Stomach (tissue), 19 donors: ENCODE results near the gene NBPF10. TPM values are rescaled to one million over a fixed set of nuclear protein-coding genes. Genes with fewer than 3 reads are reported as not detected.
"Not testable (repeated sequence)": the region's sequence is repeated elsewhere in the genome, so short reads cannot be mapped to it uniquely, and the experiment has no call there.

ENCODE experiments used
- DNase-seq, 2 donors: peaks; one replicate each; pipeline versions ENCODE4 v3.0.0 to v3.0.0-alpha.2; 2013 to 2019
- H3K27ac ChIP-seq, 5 donors: fragments of 200-600 bp in 4 of 5; sonication (generic) in 4 of 5; one replicate each; pipeline ENCODE4 v1.5.1; 2013 to 2019; ENCODE audit warnings: mild to moderate bottlenecking in 1 of 5, moderate library complexity in 1 of 5
- H3K27me3 ChIP-seq, 3 donors: fragments of 200-600 bp; sonication (generic); one replicate each; pipeline ENCODE4 v1.5.1; 2017 to 2019; ENCODE audit warnings: mixed run types in 1 of 3
- H3K36me3 ChIP-seq, 4 donors: fragments of 200-600 bp; sonication (generic); 1 replicate in 3 of 4; 2 replicates in 1 of 4; pipeline ENCODE4 v1.5.1; 2016 to 2019
- H3K4me1 ChIP-seq, 4 donors: fragments of 200-600 bp; sonication (generic); one replicate each; pipeline ENCODE4 v1.5.1; 2016 to 2019
- H3K4me3 ChIP-seq, 4 donors: fragments of 200-600 bp; sonication (generic) in 3 of 4; one replicate each; pipeline ENCODE4 v1.5.1; 2016 to 2019; ENCODE audit warnings: mild to moderate bottlenecking in 1 of 4
- H3K9me3 ChIP-seq, 4 donors: fragments of 200-600 bp; sonication (generic); one replicate each; pipeline ENCODE4 v1.5.1; 2016 to 2019
- whole genome bisulfite sequencing, 5 donors: extraction: QIAGEN DNeasy Blood & Tissue Kit in 3 of 5; methylation state at CpG; one replicate each; pipeline versions ENCODE4 v1.1.5 to v1.1.7; 2013 to 2018; 5-methylcytosine and 5-hydroxymethylcytosine counted together
- intact Hi-C: fragments of 100-400 bp; cut with DNase I; formaldehyde crosslinking; loops from one replicate; pipeline ENCODE4 v1.15.1; 2023; ENCODE audit warnings: low total_unique reads
- long read RNA-seq, 10 donors: transcript quantifications; one replicate each; lab custom pipeline, GENCODE V29; 2026
- polyA plus RNA-seq, 3 donors: library from polyadenylated mRNA; stranded (reverse); fragments of 200-250 nt; gene quantifications; one replicate each; pipeline ENCODE4 v1.2.3, GENCODE V29; 2013
- total RNA-seq, 5 donors: library from RNA; depleted of rRNA; stranded (reverse); fragments of >200 nt; gene quantifications; one replicate each; pipeline versions ENCODE4 v1.1.0 to v1.2.3, GENCODE V29; 2014 to 2016
- TF ChIP-seq, protein P1 (sequence below), 7 experiments: fragments of 450-650 bp in 4 of 7; fragments of 200-600 bp in 3 of 7; sonication (generic) in 3 of 7; IDR thresholded peaks; one replicate each; pipeline ENCODE4 v1.5.1; 2016 to 2019; ENCODE audit warnings: antibody characterized with exemption in 7 of 7, control low read depth in 2 of 7, mild to moderate bottlenecking in 1 of 7
- donor health status: healthy with polysubstance abuse.
- donor health status: Bipolar disorder and iron deficiency.
- donor health status: healthy.

Gene NBPF10, protein sequence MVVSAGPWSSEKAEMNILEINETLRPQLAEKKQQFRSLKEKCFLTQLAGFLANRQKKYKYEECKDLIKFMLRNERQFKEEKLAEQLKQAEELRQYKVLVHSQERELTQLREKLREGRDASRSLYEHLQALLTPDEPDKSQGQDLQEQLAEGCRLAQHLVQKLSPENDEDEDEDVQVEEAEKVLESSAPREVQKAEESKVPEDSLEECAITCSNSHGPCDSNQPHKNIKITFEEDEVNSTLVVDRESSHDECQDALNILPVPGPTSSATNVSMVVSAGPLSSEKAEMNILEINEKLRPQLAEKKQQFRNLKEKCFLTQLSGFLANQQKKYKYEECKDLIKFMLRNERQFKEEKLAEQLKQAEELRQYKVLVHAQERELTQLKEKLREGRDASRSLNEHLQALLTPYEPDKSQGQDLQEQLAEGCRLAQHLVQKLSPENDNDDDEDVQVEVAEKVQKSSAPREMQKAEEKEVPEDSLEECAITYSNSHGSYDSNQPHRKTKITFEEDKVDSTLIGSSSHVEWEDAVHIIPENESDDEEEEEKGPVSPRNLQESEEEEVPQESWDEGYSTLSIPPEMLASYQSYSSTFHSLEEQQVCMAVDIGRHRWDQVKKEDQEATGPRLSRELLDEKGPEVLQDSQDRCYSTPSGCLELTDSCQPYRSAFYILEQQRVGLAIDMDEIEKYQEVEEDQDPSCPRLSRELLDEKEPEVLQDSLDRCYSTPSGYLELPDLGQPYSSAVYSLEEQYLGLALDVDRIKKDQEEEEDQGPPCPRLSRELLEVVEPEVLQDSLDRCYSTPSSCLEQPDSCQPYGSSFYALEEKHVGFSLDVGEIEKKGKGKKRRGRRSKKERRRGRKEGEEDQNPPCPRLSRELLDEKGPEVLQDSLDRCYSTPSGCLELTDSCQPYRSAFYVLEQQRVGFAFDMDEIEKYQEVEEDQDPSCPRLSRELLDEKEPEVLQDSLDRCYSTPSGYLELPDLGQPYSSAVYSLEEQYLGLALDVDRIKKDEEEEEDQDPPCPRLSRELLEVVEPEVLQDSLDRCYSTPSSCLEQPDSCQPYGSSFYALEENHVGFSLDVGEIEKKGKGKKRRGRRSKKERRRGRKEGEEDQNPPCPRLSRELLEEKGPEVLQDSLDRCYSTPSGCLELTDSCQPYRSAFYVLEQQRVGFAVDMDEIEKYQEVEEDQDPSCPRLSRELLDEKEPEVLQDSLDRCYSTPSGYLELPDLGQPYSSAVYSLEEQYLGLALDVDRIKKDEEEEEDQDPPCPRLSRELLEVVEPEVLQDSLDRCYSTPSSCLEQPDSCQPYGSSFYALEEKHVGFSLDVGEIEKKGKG (N-terminal part only)
- 1 to 10 TPM in 4 of 5 donors, under 1 TPM in 1; 0.58 to 4.1 (median 2.9) TPM for total RNA-seq
- under 1 TPM; 0.43 to 1.00 (median 0.46) TPM for polyA plus RNA-seq
- long read RNA-seq, donor 1, result 0 reads
- long read RNA-seq, donor 2, result 0 reads
- long read RNA-seq, donor 3, result 0 reads
- long read RNA-seq, donor 4, result 0 reads
- long read RNA-seq, donor 5, result 0 reads
- long read RNA-seq, donor 6, result 0 reads
- long read RNA-seq, donor 7, result 0 reads
- long read RNA-seq, donor 8, result 0 reads
- long read RNA-seq, donor 9, result 0 reads
- long read RNA-seq, donor 10, result 0 reads

DNA sequence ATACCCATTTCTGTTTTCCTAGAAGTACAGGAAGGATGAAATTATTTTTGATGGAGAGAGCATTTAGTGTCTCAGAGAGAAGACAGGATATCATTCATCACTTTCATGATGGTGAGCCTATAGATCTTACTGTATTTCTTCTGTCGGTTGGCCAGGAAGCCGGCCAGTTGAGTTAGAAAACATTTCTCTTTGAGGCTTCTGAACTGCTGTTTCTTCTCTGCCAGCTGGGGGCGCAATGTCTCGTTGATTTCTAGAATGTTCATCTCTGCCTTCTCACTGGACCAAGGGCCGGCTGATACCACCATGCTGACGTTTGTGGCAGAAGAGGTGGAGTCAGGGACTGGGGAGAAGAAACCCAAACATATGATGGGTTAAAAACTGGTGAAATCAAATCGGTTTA is at the start of gene NBPF10:
Gene NBPF10, minus strand, starts transcription at position 340 of the 400 bp plus-strand sequence. Its CDS starts 35 bp downstream, at position 305.
- H3K4me3 ChIP-seq, intact Hi-C loops, H3K9me3 ChIP-seq, H3K4me1 ChIP-seq, H3K36me3 ChIP-seq, DNase-seq, H3K27ac ChIP-seq, H3K27me3 ChIP-seq: not testable (repeated sequence)
- 0% methylated on average over 2 of the region's 7 CpGs; no CpG with 5 or more reads in 4 of the 5 donors for WGBS, 5 donors
- TF ChIP-seq, protein P1, sequence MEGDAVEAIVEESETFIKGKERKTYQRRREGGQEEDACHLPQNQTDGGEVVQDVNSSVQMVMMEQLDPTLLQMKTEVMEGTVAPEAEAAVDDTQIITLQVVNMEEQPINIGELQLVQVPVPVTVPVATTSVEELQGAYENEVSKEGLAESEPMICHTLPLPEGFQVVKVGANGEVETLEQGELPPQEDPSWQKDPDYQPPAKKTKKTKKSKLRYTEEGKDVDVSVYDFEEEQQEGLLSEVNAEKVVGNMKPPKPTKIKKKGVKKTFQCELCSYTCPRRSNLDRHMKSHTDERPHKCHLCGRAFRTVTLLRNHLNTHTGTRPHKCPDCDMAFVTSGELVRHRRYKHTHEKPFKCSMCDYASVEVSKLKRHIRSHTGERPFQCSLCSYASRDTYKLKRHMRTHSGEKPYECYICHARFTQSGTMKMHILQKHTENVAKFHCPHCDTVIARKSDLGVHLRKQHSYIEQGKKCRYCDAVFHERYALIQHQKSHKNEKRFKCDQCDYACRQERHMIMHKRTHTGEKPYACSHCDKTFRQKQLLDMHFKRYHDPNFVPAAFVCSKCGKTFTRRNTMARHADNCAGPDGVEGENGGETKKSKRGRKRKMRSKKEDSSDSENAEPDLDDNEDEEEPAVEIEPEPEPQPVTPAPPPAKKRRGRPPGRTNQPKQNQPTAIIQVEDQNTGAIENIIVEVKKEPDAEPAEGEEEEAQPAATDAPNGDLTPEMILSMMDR (IDR thresholded peaks at IDR 0.05), result peak in 1 of 7 experiments; percentile 9

DNA sequence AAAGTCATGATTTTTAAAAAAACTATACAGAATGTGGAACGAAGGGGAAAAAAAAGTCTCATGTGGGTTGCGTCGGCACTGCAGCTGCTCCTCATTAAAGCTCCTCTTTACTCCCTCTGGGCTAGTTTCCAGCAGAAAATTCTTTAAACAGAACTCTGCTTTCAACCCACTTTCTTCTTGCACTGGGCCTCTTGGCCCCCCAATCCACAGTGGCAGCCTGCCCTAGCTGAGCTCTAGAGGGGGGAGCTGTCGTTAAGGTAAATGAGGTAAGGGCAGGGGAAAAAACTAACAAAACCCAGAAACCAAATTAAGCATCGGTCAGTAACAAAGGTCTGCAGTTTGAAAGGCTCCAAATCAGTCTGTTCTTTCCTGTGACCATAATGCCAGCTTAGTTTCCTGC is 29.9 kb upstream of the NBPF10 start:
- not testable (repeated sequence) for H3K4me1 ChIP-seq

GRCh38 chr1:146167740-146168139 is 23.1 kb upstream of the NBPF10 start:
- H3K27me3 ChIP-seq, H3K9me3 ChIP-seq, H3K4me1 ChIP-seq, H3K27ac ChIP-seq, intact Hi-C loops, H3K36me3 ChIP-seq, DNase-seq, H3K4me3 ChIP-seq: not testable (repeated sequence)
- no CpG with 5 or more reads among the region's 1 CpG for WGBS, 5 donors

More for the DNA sequence above, 29.9 kb upstream of the NBPF10 start:
- H3K4me3 ChIP-seq, H3K27me3 ChIP-seq, H3K36me3 ChIP-seq, intact Hi-C loops, H3K9me3 ChIP-seq: not testable (repeated sequence)
- peak in 1 of 2 donors; percentile 20 for DNase-seq
- peak overlapping the region in 3 of 5 donors; percentile 14 to 72 (median 59) for H3K27ac ChIP-seq
- 0 to 40% (median 13%) methylated on average over 1 to 2 of the region's 5 CpGs for WGBS, 5 donors

DNA sequence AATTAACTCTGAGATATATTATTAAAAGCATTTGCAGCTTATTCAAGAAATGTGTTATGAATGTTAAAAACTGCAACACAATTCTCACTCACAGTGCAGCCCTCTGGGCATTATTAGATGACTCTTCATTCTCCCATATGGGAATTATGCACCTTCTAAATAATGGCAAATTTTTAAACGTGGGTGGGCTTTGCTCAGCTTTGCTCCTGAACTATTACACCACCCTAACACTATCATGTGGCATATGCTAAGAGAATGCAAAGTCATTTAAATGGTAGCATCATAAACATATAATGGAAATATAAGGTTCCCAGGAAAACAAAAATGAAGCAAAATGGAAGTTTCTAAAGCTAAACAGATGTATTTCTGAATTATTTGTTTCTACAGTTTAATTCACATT is 22.7 kb upstream of the NBPF10 start:
- WGBS, 5 donors, result no CpG with 5 or more reads among the region's 1 CpG
- not testable (repeated sequence) for H3K27ac ChIP-seq

More for the DNA sequence above, 22.7 kb upstream of the NBPF10 start:
- intact Hi-C loops, H3K4me3 ChIP-seq, H3K36me3 ChIP-seq, H3K4me1 ChIP-seq, H3K9me3 ChIP-seq, DNase-seq, H3K27me3 ChIP-seq: not testable (repeated sequence)

Other genes with a start within 250 kb of the NBPF10 start
- 1 to 10 TPM in 4 of 5 donors, under 1 TPM in 1; 0.58 to 9.0 (median 5.5) TPM for gene ITGA10, start 234.8 kb downstream of the NBPF10 start, total RNA-seq
- gene ITGA10, start 234.8 kb downstream of the NBPF10 start, polyA plus RNA-seq, result 1 to 10 TPM in 2 of 3 donors, under 1 TPM in 1; 0.37 to 2.7 (median 1.7) TPM
- gene PEX11B, start 226.1 kb downstream of the NBPF10 start, total RNA-seq, result 10 to 100 TPM; 15.6 to 42.3 (median 25.2) TPM
- gene PEX11B, start 226.1 kb downstream of the NBPF10 start, polyA plus RNA-seq, result 10 to 100 TPM; 23.0 to 46.6 (median 38.4) TPM
- 10 to 100 TPM in 4 of 5 donors, 1 to 10 TPM in 1; 9.3 to 81.3 (median 44.6) TPM for gene RBM8A, start 217.3 kb downstream of the NBPF10 start, total RNA-seq
- gene RBM8A, start 217.3 kb downstream of the NBPF10 start, polyA plus RNA-seq, result 100 to 1,000 TPM in 2 of 3 donors, 10 to 100 TPM in 1; 79.3 to 113 (median 101) TPM
- gene LIX1L, start 186.8 kb downstream of the NBPF10 start, total RNA-seq, result 10 to 100 TPM in 3 of 5 donors, 1 to 10 TPM in 2; 5.8 to 28.4 (median 14.0) TPM
- gene LIX1L, start 186.8 kb downstream of the NBPF10 start, polyA plus RNA-seq, result 1 to 10 TPM; 7.2 to 8.2 (median 7.4) TPM
- gene ANKRD34A, start 180.2 kb downstream of the NBPF10 start, total RNA-seq, result 1 to 10 TPM in 1 of 5 donors, under 1 TPM in 2, not detected in 2; 0.73 to 2.6 (median 0.87) TPM
- gene ANKRD34A, start 180.2 kb downstream of the NBPF10 start, polyA plus RNA-seq, result under 1 TPM in 2 of 3 donors, not detected in 1; 0.19 to 0.45 TPM
- gene POLR3GL, start 180.1 kb downstream of the NBPF10 start, total RNA-seq, result 100 to 1,000 TPM in 1 of 5 donors, 10 to 100 TPM in 3, 1 to 10 TPM in 1; 5.8 to 165 (median 18.9) TPM
- gene POLR3GL, start 180.1 kb downstream of the NBPF10 start, polyA plus RNA-seq, result 10 to 100 TPM; 31.4 to 53.2 (median 43.9) TPM
- gene TXNIP, start 148.2 kb downstream of the NBPF10 start, total RNA-seq, result 1,000 to 10,000 TPM in 3 of 5 donors, 100 to 1,000 TPM in 2; 204 to 3,386 (median 1,054) TPM
- gene TXNIP, start 148.2 kb downstream of the NBPF10 start, polyA plus RNA-seq, result 100 to 1,000 TPM; 217 to 613 (median 334) TPM
- gene HJV, start 123.1 kb downstream of the NBPF10 start, total RNA-seq, result not detected
- not detected for gene HJV, start 123.1 kb downstream of the NBPF10 start, polyA plus RNA-seq
- gene NOTCH2NLA, start 84.2 kb upstream of the NBPF10 start, total RNA-seq, result 10 to 100 TPM; 11.1 to 83.9 (median 21.3) TPM
- gene NOTCH2NLA, start 84.2 kb upstream of the NBPF10 start, polyA plus RNA-seq, result 10 to 100 TPM in 2 of 3 donors, 1 to 10 TPM in 1; 6.7 to 14.5 (median 10.3) TPM